ENCODE measurements around the gene DGKB. TPM values are rescaled to one million over a fixed set of nuclear protein-coding genes. Genes with fewer than 3 reads are reported as not detected.

Gene DGKB
- polyA plus RNA-seq, 1 of the 3 experiments (the other 2 are of a cell fraction) = 2.1 TPM

DNA sequence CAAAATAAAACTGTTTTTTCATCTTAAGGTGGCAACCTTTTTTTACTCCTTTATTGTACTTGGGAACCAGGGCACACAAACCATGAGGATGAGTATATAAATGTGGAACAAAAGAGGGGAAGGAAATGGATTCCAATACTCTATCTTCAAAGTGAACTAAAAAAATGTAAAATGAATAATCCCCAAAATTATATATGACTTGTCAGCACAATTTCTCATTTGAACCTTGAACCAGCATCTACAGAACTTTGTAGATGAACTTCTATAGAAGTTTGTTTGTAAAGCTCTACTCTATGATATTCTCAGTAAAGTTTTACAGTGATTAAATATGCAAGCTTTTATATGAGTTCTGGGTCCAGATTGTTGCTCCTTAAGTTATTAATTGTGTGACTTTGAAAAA is 694.8 kb downstream of the DGKB start (continued):
- TF ChIP-seq NRF1 (IDR thresholded peaks at IDR 0.05; ENCODE audit: low read depth, low read length) (no peak), FOXM1 (IDR thresholded peaks at IDR 0.05; ENCODE audit: low read depth) (no peak), RXRA (IDR thresholded peaks at IDR 0.05; ENCODE audit: borderline replicate concordance, low read depth) (no peak)
- TF ChIP-seq, protein P1, sequence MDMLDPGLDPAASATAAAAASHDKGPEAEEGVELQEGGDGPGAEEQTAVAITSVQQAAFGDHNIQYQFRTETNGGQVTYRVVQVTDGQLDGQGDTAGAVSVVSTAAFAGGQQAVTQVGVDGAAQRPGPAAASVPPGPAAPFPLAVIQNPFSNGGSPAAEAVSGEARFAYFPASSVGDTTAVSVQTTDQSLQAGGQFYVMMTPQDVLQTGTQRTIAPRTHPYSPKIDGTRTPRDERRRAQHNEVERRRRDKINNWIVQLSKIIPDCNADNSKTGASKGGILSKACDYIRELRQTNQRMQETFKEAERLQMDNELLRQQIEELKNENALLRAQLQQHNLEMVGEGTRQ (IDR thresholded peaks at IDR 0.05; ENCODE audit: borderline replicate concordance, low read depth, low read length) = no peak

DNA sequence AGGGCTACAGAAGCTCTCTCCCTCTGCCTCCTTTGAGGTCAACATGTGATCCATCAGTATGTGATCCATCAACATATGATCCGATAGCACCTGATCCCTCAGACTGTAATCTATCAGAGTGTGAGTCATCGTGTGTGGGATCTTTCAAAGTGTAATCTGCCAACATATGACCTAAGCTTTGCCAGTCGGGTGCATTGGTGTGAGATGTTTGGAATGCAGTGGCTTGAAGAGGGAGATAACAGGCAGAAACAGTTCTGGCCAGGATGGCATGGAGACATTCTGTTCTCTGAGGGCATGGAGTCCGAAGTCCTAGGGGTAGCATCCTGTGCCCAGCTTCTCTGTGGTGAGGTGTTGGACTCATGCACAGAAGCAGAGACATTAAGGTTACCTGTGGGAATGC is 695.4 kb downstream of the DGKB start:
- Histone ChIP-seq H3K36me3 (replicated peaks in 1 of 2; ENCODE audit: control insufficient read depth in 1 of 2, insufficient read depth in 2 of 2, low read length in 1 of 2) (no peaks in the 10 kb centered on the region), H3K4me1 (ENCODE audit: control insufficient read depth in 1 of 2, insufficient read depth in 2 of 2, low read depth in 1 of 2, low read length in 1 of 2) (peaks cover 0 to 8% of the 10 kb centered on the region in 2 experiments; a peak in 2 of 4 replicates), H3K9me3 (no peaks in the 10 kb centered on the region), H3K27me3 (ENCODE audit: insufficient read depth) (no peaks in the 10 kb centered on the region), H3K9me2 (no peaks in the 10 kb centered on the region), H3K79me2 (ENCODE audit: insufficient read depth) (no peaks in the 10 kb centered on the region), H3K4me3 (ENCODE audit: low read depth in 2 of 2, low read length in 1 of 2) (no peak overlapping the region), H3F3A (replicated peaks; ENCODE audit: insufficient read depth) (no peaks in the 10 kb centered on the region), H2AFZ (ENCODE audit: low read depth) (no peak overlapping the region), H3K4me2 (no peak overlapping the region), H4K20me1 (ENCODE audit: insufficient read depth) (no peaks in the 10 kb centered on the region), H3K9ac (no peak overlapping the region), H3K27ac (ENCODE audit: low read depth in 2 of 2, low read length in 1 of 2) (no peak overlapping the region)
- POLR2A ChIA-PET = no interaction called here
- DNase-seq = no peak
- TF ChIP-seq JUND (IDR thresholded peaks at IDR 0.05) (0 out of 2 replicates have a peak, but pooled peaks have one; percentile 14), FOSL2 (IDR thresholded peaks at IDR 0.05; ENCODE audit: borderline replicate concordance, low read depth) (peak; percentile 31; the same call in 1 of the 2 replicates), NFIC (IDR thresholded peaks at IDR 0.05; ENCODE audit: borderline replicate concordance) (no peak), EP300 (IDR thresholded peaks at IDR 0.05; ENCODE audit: borderline replicate concordance in 1 of 2, low read depth in 1 of 2, low read length in 1 of 2) (0 out of 4 replicates have a peak, but pooled peaks of 1 of the 2 experiments have one; percentile 10), TCF12 (IDR thresholded peaks at IDR 0.05) (peak; percentile 59; the same call in 1 of the 2 replicates), FOXJ3 (CRISPR knock-in tag; IDR thresholded peaks at IDR 0.05) (no peak)
- TF ChIP-seq, protein P2, sequence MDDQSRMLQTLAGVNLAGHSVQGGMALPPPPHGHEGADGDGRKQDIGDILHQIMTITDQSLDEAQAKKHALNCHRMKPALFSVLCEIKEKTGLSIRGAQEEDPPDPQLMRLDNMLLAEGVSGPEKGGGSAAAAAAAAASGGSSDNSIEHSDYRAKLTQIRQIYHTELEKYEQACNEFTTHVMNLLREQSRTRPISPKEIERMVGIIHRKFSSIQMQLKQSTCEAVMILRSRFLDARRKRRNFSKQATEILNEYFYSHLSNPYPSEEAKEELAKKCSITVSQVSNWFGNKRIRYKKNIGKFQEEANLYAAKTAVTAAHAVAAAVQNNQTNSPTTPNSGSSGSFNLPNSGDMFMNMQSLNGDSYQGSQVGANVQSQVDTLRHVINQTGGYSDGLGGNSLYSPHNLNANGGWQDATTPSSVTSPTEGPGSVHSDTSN (IDR thresholded peaks at IDR 0.05) = peak; percentile 43; the same call in 1 of the 2 replicates
- CTCF ChIA-PET = interaction anchor here (1.0 to 1.2 kb wide), 2 partner anchors 10 to 25 kb away, joined by 3 read pairs; no protein-coding TSS in a partner anchor
- WGBS (ENCODE audit: low lambda C conversion rate) = 44% methylated on average over 4 of the region's 4 CpGs

DNA sequence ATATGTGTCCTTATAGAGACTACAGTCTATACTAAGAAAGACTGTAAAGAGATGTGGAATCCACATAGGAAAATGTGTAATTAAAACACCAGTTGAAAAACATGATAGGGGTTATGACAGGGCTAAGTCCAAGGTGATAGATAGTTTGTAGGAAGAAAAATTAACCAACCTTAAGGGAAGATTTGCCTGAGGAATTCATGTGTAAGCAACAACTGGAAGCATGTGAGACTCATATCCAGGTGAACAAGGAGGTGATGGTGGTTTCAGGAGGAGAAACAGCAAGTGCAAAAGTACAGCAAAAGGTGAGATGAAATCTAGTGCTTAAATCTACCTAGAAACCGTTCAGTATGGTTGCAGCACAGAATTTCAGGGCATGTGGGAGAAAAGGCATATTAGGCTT is 696.4 kb downstream of the DGKB start:
- 27% methylated on average over 1 of the region's 1 CpG for whole genome bisulfite sequencing (ENCODE audit: low lambda C conversion rate)
- H3K27me3 ChIP-seq (ENCODE audit: insufficient read depth) = no peaks in the 10 kb centered on the region
- ChIA-PET POLR2A (no interaction called here), CTCF (no interaction called here)
- no peaks in the 10 kb centered on the region for H3K9me3 ChIP-seq
- no peak for DNase-seq
- no peaks in the 10 kb centered on the region for H3K9me2 ChIP-seq
- no peak overlapping the region for H2AFZ ChIP-seq (ENCODE audit: low read depth)
- H3K36me3 ChIP-seq (replicated peaks in 1 of 2; ENCODE audit: control insufficient read depth in 1 of 2, insufficient read depth in 2 of 2, low read length in 1 of 2) = no peaks in the 10 kb centered on the region
- H4K20me1 ChIP-seq (ENCODE audit: insufficient read depth) = no peaks in the 10 kb centered on the region
- no peak overlapping the region for H3K27ac ChIP-seq (ENCODE audit: low read depth in 2 of 2, low read length in 1 of 2)
- no peaks in the 10 kb centered on the region for H3K79me2 ChIP-seq (ENCODE audit: insufficient read depth)
- H3K4me3 ChIP-seq (ENCODE audit: low read depth in 2 of 2, low read length in 1 of 2) = no peak overlapping the region
- no peaks in the 10 kb centered on the region for H3F3A ChIP-seq (replicated peaks; ENCODE audit: insufficient read depth)
- H3K4me1 ChIP-seq (ENCODE audit: control insufficient read depth in 1 of 2, insufficient read depth in 2 of 2, low read depth in 1 of 2, low read length in 1 of 2) = peaks cover 0 to 8% of the 10 kb centered on the region in 2 experiments; a peak in 2 of 4 replicates
- TF ChIP-seq JUND (IDR thresholded peaks at IDR 0.05) (no peak), MEF2A (IDR thresholded peaks at IDR 0.05; ENCODE audit: borderline replicate concordance, low read depth) (no peak), GABPA (IDR thresholded peaks at IDR 0.05; ENCODE audit: low read depth) (no peak), SMC3 (IDR thresholded peaks at IDR 0.05; ENCODE audit: low read depth, low read length) (no peak), EP300 (IDR thresholded peaks at IDR 0.05; ENCODE audit: borderline replicate concordance in 1 of 2, low read depth in 1 of 2, low read length in 1 of 2) (no peak), POLR2AphosphoS5 (IDR thresholded peaks at IDR 0.05; ENCODE audit: low read depth, low read length) (no peak), YY1 (IDR thresholded peaks at IDR 0.05; ENCODE audit: low read depth) (no peak), FOSL2 (IDR thresholded peaks at IDR 0.05; ENCODE audit: borderline replicate concordance, low read depth) (no peak), NFIC (IDR thresholded peaks at IDR 0.05; ENCODE audit: borderline replicate concordance) (no peak), CHD2 (IDR thresholded peaks at IDR 0.05; ENCODE audit: low read length, partially characterized antibody) (no peak)
- TF ChIP-seq, protein P3, sequence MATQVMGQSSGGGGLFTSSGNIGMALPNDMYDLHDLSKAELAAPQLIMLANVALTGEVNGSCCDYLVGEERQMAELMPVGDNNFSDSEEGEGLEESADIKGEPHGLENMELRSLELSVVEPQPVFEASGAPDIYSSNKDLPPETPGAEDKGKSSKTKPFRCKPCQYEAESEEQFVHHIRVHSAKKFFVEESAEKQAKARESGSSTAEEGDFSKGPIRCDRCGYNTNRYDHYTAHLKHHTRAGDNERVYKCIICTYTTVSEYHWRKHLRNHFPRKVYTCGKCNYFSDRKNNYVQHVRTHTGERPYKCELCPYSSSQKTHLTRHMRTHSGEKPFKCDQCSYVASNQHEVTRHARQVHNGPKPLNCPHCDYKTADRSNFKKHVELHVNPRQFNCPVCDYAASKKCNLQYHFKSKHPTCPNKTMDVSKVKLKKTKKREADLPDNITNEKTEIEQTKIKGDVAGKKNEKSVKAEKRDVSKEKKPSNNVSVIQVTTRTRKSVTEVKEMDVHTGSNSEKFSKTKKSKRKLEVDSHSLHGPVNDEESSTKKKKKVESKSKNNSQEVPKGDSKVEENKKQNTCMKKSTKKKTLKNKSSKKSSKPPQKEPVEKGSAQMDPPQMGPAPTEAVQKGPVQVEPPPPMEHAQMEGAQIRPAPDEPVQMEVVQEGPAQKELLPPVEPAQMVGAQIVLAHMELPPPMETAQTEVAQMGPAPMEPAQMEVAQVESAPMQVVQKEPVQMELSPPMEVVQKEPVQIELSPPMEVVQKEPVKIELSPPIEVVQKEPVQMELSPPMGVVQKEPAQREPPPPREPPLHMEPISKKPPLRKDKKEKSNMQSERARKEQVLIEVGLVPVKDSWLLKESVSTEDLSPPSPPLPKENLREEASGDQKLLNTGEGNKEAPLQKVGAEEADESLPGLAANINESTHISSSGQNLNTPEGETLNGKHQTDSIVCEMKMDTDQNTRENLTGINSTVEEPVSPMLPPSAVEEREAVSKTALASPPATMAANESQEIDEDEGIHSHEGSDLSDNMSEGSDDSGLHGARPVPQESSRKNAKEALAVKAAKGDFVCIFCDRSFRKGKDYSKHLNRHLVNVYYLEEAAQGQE (IDR thresholded peaks at IDR 0.05; ENCODE audit: low read depth, low read length) = no peak
- no peak overlapping the region for H3K9ac ChIP-seq
- no peak overlapping the region for H3K4me2 ChIP-seq

All from SK-N-SH (cell line).